HG02678 (cell line): ENCODE results near the gene CACNG4.

Source experiments
- ATAC-seq: cut with Tn5 transposase; IDR thresholded peaks from one replicate; pipeline ENCODE4 v1.9.1; 2021; ENCODE audit warnings: mild to moderate bottlenecking, moderate library complexity; ENCODE audit not compliant: unreplicated experiment

CACNG4 gene

DNA sequence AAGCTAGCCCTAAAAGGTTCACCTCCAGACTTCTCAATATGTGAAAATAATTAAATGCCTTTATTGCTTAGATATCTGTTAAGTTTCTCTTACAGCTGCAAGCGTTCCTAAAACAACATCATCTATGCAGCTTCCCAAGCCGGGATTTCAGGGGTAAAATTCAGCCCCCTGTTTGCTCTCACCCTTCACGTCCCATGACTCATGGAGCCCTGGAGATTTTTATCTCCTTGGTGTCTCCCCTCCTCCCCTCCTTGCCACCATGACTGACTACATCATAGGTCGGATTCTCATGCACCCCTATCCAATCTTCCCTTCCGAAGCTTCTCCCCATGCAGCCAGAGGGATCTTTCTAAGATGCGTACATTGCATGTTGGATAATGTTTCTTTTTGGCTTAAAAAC lies 21.0 kb upstream of the CACNG4 start:
- ATAC-seq = no peak

DNA sequence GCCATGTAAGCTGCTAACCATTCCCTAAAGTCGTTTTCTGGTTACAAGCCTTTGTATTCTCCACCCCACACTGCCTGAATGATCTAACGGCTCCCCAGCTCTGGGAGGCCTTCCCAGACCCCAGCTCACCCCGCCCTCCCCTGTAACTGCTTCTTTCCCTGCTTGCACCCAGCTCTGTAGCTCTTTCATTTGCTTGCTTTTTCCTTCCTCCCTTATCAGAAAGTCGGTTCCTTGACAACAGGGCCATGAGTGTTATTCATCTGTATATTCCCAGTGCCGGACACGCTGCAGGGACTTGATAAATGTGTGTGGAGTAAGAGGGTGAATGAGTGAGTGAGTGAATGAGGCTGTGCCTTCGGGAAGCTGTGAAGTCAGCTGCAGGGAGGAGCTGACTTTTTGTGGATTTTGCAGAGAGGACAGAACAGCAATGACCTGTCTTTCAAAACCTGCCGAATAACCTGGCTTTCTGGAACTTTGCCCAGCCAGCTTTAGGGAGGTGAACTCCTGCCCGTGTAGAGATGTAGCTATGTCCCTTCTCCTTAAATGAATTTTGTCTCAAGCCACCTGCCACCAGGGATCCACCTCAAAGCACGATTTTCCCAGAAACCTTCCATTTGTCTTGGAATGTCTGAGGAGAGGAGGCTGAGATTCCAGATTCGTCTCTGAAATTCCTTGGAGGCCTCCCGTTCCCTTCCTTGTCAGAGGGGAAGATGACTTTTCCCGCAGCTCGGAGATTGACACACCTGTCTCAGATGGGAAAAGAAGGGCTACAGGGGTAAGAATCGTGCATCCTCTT lies 20.0 kb upstream of the CACNG4 start:
- no peak for ATAC-seq

DNA sequence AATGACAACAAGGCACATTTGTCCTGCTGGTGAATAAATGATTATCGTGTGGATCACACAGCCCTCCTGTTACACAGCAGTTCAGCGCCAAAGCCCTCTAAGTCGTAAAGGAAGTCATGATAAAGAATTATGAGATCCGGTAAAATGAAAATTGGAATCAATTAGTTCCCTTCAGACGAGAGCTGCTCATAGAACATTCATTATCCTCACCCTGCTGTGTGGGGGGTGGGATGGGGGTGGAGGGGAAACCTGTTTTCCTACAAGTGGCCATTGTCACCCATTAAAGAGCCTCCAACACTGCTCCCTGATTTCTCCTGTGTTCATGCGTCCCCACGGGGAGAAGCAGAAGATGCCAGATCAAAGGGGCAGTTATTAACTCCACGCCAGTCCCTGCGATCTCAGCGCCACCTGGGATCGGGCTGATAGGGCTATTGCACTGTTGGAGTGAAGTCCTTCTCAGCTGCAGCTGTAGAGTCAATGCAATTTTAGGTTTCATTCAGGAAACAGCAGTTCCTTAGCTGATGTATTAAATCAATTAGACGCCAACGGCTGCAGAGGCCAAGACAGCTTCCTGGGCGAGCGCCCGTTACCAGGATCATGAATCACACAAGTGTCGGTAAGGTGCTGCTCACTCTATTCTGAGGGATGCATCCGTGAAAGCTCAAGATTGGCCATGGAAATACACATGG lies 19.2 kb upstream of the CACNG4 start:
- ATAC-seq = no peak

DNA sequence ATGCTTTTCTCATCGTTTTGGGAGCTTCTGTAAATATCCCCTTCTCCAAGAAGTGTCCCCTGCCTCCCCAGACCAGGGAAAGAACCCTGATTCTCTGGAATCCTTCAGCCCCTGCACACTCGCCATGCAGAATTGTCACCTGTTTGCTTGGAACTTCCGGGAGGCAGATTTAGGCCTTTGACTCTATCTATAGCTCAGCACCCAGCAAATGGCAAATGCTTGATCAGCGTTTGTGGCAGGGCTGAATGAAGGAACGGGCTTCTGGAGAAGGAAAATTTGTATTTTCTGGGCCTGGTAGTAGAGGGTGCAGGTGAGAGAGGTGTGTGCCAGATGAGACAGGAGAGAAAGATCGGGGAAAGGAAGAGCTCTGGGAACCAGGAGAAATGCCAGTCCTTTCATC lies 18.3 kb upstream of the CACNG4 start:
- ATAC-seq = no peak

DNA sequence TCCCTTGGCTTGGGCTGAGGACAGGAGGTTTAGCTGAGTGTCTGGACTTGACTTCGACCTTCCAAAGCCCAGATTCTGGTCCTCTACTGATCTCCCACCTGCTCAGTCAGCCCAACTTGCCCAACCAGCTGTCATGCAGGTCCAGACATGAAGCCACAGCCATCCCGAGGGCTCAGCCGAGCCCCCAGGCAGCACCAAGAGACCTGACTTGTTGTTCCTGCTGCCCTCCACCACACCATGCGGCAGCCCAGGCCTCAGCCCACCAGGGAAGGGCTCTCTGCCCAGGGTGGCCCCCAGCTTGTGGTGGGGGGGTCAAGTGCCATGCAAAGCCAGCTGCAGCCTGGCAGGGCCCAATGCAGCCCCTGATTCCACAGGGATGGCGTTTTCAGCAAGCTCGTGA lies 17.2 kb upstream of the CACNG4 start:
- no peak for ATAC-seq

DNA sequence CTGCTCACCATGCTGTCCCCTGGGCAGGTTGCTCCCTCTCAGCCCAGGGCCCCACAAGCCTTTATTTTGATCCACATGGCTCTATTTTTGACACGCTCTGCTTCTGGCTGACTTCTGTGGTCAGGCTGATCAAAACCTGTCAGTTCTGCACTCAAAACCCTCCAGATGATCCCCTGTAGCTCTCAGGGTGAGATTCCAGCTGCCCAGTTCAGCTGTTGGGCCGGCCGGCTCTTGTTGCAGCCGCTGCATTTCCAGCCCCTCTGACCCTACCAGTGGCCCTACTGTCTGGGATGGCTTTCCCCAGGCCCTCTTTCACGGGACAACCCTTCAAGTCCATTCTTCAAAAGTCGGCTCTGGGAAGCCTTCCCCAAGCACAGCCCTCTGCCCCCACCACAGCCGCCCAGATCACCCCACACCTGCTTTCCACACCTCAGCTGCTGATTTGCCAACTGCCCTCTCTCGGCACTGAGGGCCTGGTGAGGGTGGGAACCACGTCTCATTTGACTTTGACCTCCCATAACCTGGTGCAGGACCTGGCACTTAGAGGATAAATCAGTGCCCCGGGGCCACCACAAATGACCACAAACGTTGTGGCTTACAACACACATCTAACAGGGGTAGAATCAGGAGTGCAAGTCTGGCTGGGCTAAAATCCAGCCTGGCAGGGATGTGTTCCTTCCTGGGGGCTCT lies 16.3 kb upstream of the CACNG4 start:
- ATAC-seq = no peak

DNA sequence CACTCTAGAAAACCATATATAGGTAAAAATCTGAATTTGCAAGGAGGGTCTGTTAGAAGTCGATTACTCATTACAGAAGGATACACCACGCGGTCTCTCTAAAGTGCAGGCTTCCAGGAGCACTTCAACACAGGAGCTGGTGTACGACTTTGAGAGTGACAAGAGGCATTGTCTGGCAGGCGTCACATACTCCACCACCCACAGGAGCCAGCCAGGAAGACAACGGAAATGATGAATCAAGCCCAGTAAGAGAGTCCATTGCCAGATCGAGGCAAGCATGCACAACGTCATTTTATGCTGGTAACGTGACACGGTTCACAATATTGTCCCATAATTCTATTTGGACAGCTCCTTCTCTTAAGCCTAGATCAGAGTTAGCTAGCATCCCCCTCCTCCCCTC lies 15.0 kb upstream of the CACNG4 start:
- ATAC-seq = no peak

DNA sequence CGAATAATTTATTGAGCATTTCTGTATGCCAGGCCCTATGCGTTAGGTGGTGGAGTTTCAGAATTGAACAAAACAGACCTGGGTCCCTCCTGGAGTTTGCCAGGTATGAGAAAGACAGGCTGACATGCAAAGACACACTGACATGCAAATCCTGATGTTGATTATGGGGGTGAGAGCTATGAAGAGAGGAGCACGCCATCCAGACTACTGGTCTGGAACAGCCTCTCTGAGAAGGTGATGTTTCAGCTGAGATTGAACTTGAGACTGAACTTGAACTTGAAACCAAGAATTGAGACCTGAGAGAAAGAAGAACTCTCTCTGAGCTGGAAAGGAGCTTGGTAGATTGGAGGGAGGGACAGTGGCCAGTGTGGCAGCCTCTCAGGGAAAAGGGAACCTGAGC lies 14.2 kb upstream of the CACNG4 start:
- no peak for ATAC-seq

DNA sequence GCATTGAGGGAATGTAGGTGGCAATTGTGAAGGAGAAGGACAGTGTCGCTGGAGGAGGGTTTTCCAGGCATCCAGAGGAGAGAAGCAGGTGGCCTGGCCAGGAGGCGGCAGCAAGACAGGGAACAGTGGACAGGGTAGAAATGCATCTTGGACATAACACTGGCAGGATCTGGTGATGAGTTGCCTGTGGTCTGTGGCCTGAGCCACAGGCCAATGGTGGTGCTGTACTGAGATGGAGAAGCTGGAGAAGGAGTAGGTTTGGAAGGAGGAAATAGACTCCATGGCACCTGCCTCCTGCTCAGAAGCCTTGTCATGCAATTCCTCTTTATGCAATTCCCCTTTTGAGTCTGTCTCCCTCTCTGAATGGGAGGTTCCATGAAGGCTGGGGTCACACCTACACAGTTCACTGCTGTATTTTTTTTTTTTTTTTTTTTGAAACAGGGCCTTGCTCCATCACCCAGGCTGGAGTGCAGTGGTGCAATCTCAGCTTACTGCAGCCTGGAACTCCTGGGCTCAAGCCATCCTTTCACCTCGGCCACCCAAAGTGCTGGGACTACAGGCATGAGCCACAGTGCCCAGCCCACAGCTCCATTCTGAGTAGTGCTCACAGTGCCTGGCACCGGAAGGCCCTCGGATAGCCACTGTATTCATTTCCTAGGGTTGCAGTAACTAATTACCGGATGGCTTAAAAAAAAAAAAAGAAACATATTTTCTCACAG lies 13.5 kb upstream of the CACNG4 start:
- ATAC-seq = no peak

DNA sequence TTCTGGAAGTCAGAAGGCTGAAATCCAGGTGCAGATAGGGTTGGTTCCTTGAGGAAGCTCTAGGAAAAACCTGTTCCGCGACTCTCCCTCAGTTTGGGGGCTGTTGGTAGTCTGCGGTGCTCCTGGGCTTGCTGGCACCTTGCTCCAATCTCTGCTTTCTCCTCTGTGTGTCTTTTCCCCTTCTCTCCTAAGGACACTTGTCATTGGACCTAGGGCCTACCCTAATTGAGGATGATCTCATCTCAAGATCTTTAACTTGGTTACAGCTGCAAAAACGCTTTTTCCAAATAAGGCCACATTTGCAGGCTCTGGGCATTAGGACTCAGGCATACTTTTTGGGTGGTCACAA lies 12.9 kb upstream of the CACNG4 start:
- no peak for ATAC-seq

DNA sequence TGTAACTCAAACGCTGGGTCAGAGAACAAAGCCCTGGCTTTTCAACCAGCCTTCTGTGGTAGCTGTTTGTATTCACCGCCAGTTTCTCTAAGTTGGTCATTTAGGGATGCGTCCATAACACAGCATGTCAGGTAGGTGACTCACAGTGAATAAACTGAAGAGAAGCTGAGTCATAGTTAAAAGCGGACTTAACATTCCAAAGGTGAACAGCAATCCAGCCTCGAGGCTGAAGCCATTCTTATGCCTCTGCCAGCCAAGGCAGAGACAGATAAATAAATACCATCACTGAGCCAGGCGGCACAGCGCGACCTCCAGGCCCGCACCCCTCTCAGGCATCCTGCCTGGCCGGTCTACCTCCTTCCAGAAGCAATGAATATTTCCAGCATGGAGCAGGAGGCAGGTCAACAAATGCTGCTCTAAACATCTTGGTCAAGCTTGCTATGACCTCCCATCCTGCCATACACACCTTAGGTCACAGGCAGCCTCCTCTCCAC lies 12.4 kb upstream of the CACNG4 start:
- no peak for ATAC-seq

DNA sequence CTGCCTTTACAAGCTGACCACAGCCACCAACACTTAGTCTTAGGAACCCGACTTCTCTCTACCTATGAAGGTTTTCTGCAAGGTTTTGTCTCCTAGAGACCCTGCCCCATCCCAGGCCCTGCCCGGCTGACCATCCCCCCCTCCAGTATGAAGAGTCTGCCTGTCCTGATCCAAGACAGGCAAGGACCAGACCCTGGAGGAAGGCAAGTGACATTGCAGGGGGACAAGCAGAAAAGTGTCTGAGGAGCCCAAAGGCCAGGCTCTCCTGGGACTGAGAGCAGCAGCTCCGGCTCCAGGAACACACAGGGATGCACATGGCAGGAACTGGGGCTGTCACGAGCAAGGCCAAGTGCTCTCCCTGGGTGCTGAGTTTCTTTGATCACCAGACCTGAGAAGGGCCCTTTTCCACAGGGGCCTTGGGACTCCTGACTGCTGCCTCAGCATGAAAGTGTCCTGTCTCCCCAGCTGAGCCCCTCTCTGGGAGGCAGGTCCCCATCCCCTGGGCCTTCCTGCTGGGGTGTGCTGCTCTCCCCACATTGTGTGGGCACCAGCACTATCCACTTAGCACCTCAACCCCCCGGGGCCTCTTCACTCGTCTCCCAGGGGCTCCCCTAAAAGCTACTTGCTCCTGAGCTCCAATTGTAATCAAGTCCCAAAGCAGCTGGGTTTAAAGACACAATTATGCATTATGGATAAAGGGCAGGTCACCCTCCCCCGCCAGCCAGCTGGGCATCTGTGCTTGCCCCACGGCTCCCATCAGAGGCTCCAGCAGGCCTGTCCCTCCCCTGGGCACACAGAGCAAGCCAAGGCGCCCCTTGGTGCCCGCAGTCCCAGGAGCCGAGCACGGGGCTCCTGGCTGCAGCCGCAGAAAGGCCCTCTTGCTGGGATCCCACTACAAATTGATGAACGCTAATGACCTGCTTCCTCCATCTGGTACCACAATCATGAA lies 11.6 kb upstream of the CACNG4 start:
- no peak for ATAC-seq

DNA sequence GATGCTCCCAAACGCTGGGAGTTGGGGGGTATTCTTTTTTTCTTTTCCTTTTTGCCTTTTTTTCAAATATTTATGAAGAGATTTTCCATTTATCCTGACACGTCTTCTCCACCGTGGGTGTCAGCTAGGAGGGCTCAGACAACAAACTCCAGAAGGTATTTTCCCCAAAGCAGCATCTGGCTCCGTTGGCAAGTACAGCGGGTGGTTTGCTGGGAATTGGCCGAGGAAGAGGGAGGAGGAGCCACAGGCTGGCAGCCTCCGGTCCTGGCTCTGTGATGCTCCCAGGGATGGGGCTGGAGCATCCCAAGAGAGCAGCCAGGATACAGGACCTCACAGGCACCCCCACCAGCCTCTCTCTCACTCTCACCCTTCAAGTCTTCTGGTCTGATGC lies 10.9 kb upstream of the CACNG4 start:
- ATAC-seq = no peak

DNA sequence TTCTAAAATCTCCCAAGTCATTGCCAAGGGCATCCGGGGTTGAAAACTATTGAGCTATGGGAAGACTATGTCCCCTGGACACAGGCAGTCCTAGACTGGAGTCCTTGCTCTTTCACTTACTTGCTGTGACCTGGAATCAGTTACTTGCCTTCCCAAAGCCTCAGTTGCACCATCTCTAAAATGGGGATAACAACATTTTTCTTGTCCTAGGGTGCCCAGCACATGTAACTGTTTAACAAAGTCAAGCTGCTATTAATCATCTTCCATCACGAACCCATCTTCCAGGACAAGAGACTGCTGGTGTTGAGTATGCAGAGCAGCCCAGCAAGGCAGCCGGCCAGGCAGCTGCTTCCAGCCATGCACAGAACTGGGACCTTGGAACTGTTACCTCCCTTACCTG lies 9.9 kb upstream of the CACNG4 start:
- no peak for ATAC-seq

DNA sequence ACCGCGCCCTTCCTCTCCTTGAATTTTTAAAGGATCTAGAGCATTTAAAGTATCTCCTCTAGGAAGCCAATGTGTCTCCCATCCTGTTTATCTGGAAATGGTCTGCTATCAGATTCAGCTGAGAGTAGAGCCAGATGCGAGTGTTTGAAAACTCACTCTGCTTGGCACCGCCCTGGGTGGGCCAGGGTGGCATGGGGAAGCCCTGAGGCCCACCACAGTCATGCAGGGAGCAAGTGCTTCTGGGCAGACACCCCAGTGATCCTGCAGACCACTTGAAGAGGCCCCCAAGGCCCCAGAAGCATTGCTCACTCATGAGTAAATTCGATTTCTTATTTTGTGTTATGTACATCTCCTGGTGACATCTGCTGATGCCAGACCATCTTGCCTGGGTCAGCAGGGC lies 8.7 kb upstream of the CACNG4 start:
- no peak for ATAC-seq

DNA sequence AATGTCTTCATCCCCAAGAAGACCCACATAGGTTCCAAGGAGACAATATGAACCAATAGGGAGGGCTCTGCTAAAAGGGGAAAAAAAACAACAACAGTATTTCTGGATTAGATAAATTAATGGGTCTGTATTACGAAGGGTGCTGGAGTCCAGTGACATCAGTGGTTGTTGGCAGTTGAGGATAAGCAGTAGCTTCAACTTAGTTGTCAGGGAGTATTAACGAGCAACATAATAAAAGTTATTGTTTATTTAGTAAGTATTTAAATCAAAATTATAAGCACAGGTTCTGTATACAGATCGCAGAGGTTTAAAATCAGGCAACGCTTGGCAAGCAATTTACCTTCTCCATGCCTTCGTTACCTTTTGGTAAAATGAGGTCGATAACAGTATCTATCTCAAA lies 7.6 kb upstream of the CACNG4 start:
- no peak for ATAC-seq

DNA sequence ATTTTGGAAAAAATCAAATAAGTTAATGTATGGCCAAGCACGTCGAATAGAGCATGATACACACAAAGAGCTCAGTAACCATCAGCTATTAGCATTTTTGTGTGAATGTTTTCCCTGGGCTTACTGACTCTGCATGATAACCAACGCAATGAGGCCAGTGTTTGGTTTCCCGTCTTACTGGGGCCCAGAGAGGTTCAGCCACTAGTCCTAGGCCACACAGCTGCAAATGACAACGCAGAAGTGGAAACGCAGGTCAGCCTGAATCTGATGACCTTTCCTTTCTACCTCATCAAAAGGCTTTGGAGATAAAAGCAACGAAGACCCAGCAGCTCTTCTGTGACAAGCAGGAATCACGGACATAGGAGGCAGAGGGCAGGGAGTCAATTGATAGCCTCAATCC lies 7.2 kb upstream of the CACNG4 start:
- no peak for ATAC-seq

DNA sequence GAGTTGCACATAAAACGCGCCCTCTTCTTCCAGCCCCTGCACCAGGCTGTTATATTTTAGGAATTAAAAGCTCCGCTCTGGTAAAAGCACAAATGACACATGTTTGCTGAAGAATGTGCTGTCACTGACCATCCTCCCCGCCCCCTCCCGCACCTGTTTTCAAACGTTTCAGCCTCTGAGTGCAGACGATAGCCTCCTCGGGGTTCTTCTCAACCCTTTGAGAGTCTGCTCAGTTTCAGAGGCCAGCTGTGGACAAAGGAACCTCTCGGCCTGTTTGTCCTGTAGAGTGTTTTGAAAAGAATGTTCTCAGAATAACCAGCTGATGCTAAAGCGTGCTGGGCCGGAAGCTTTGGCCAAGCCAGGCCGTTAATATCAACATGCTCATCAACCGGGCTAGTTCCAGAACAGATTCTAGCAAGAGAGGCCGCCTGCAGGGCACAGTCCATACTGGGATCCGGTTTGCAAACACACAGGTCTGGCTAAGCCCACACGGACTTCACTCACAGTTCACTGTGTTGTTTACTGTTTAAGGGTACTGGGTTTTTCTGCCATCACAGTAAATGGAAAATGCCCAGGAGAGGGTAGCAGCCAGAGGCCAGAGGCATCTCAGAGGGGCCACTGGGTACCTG lies 6.4 kb upstream of the CACNG4 start:
- ATAC-seq = no peak

DNA sequence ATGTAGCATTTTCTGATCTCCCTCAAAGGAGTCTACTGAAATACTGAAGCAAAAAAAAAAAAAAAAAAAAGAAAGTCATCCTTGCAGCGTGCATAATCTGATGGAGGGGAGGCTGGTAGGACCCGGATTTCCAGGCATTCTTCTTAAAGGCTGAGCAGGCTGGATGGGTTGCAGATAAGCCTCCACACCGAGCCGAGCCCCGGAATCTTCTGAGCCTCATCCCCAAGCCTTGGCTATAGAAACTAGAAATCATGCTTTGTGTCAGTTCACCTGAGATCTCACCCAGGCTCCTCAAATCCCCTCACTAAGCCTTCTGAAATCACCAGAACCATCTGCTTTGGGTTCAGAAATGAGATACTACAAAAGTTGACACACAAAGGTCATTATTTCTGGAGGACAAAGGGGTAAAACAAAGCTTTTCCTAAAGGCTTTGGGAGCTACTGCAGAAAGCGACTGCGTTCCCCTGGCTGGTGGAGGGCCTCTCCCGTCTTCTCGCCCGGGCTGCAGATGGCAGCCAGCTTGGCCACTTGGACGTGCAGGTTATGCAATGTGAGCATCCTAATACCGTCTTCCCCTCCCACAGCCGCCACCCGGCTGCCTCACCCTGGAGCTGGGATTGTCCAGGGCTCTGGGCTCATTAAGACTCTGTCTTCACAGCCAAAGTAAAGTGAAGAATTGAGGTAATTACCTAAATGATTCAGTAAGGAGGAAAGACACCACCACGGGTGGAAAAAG lies 4.7 kb upstream of the CACNG4 start:
- no peak for ATAC-seq
